ENCODE results near the gene NCBP2. TPM values are rescaled to one million over a fixed set of nuclear protein-coding genes. Genes with fewer than 3 reads are reported as not detected.
A peak's percentile ranks its signal among the peaks of the same experiment; 100 is the strongest.

The NCBP2 gene
- total and polyA plus RNA-seq, 4 donors, result 37.4 to 48.6 (median 47.5) TPM

GRCh38 chr3:196969660-196970546 lies 27.6 kb upstream of the NCBP2 start:
- peak overlapping the region; percentile 90 for H3K4me3 ChIP-seq
- H3K27me3 ChIP-seq (ENCODE audit: control insufficient read depth in 3 of 3, insufficient read depth in 3 of 3, low read length in 2 of 3), result peaks cover 0 to 49% (median 45%) of the 10 kb centered on the region in 3 donors
- peak; percentile 82 for TF ChIP-seq CTCF (IDR thresholded peaks at IDR 0.05; ENCODE audit: control extremely low read depth, extremely low read depth)
- WGBS, 2 donors, result 9 to 18% methylated on average over 47 to 100 of the region's 100 CpGs
- peak overlapping the region; percentile 34 to 85 for H3K27ac ChIP-seq (ENCODE audit: low read depth in 1 of 2, low read length in 1 of 2)
- H3K9ac ChIP-seq (ENCODE audit: insufficient read depth in 1 of 2, low read length in 2 of 2), result no peak overlapping the region
- peaks cover 0 to 3% (median 1%) of the 10 kb centered on the region in 4 donors for H3K9me3 ChIP-seq (ENCODE audit: control insufficient read depth in 4 of 4, insufficient read depth in 3 of 4, low read length in 3 of 4)
- peaks cover 0 to 24% (median 10%) of the 10 kb centered on the region in 5 donors for H3K4me1 ChIP-seq (ENCODE audit: control insufficient read depth in 5 of 5, insufficient read depth in 5 of 5, low read length in 5 of 5)
- DNase-seq (peak; percentile 56 to 74 (median 68)), ATAC-seq (ENCODE audit: insufficient read depth, low FRiP score) (peak; percentile 85)
- peaks cover 0 to 5% (median 0%) of the 10 kb centered on the region in 4 donors for H3K36me3 ChIP-seq (ENCODE audit: control insufficient read depth in 4 of 4, insufficient read depth in 4 of 4, low read length in 4 of 4)

GRCh38 chr3:196969134-196969659 lies 26.9 kb upstream of the NCBP2 start:
- Histone ChIP-seq H3K4me3 (peak overlapping the region; percentile 90), H3K27me3 (ENCODE audit: control insufficient read depth in 3 of 3, insufficient read depth in 3 of 3, low read length in 2 of 3) (peaks cover 0 to 51% (median 48%) of the 10 kb centered on the region in 3 donors), H3K36me3 (ENCODE audit: control insufficient read depth in 4 of 4, insufficient read depth in 4 of 4, low read length in 4 of 4) (peaks cover 0 to 5% (median 0%) of the 10 kb centered on the region in 4 donors), H3K27ac (ENCODE audit: low read depth in 1 of 2, low read length in 1 of 2) (peak overlapping the region; percentile 34 to 85), H3K4me1 (ENCODE audit: control insufficient read depth in 5 of 5, insufficient read depth in 5 of 5, low read length in 5 of 5) (peaks cover 0 to 24% (median 10%) of the 10 kb centered on the region in 5 donors), H3K9me3 (ENCODE audit: control insufficient read depth in 4 of 4, insufficient read depth in 3 of 4, low read length in 3 of 4) (peaks cover 0 to 3% (median 1%) of the 10 kb centered on the region in 4 donors), H3K9ac (ENCODE audit: insufficient read depth in 1 of 2, low read length in 2 of 2) (no peak overlapping the region)
- 0 to 1% methylated on average over 57 to 72 of the region's 72 CpGs for WGBS, 2 donors
- DNase-seq, result peak in 2 of 3 donors; percentile 6 to 15
- TF ChIP-seq CTCF (IDR thresholded peaks at IDR 0.05; ENCODE audit: control extremely low read depth, extremely low read depth), result no peak
- peak; percentile 9 for ATAC-seq (ENCODE audit: insufficient read depth, low FRiP score)

GRCh38 chr3:196968233-196969133 lies 26.2 kb upstream of the NCBP2 start, which contains the start of gene PIGZ:
Gene PIGZ (minus strand): TSS chr3:196968833. CDS start chr3:196952031, 16,802 bp downstream.
- Histone ChIP-seq H3K27ac (ENCODE audit: low read depth in 1 of 2, low read length in 1 of 2) (peak within 1 kb of the TSS; percentile 34 to 85), H3K36me3 (ENCODE audit: control insufficient read depth in 4 of 4, insufficient read depth in 4 of 4, low read length in 4 of 4) (peaks cover 0 to 5% (median 0%) of the 10 kb centered on the region in 4 donors), H3K4me1 (ENCODE audit: control insufficient read depth in 5 of 5, insufficient read depth in 5 of 5, low read length in 5 of 5) (peaks cover 0 to 24% (median 11%) of the 10 kb centered on the region in 5 donors), H3K27me3 (ENCODE audit: control insufficient read depth in 3 of 3, insufficient read depth in 3 of 3, low read length in 2 of 3) (peaks cover 0 to 52% (median 48%) of the 10 kb centered on the region in 3 donors), H3K9me3 (ENCODE audit: control insufficient read depth in 4 of 4, insufficient read depth in 3 of 4, low read length in 3 of 4) (peaks cover 0 to 3% (median 1%) of the 10 kb centered on the region in 4 donors), H3K9ac (ENCODE audit: insufficient read depth in 1 of 2, low read length in 2 of 2) (no peak within 1 kb of the TSS), H3K4me3 (peak within 1 kb of the TSS; percentile 90)
- TF ChIP-seq CTCF (IDR thresholded peaks at IDR 0.05; ENCODE audit: control extremely low read depth, extremely low read depth), result no peak
- peak; percentile 72 for ATAC-seq (ENCODE audit: insufficient read depth, low FRiP score)
- peak in 1 of 3 donors; percentile 34 for DNase-seq
- 2% methylated on average over 58 to 98 of the region's 98 CpGs for WGBS, 2 donors

Data from lung (tissue), 12 donors.